NOMO-1 treated with DMSO at 0.1 percent for 48 hours (cell line): ENCODE data around the gene AHCTF1.

ENCODE experiments used
- DNase-seq: peaks from one replicate; lab custom pipeline; 2025; ENCODE audit not compliant: unreplicated experiment; lab: John Stamatoyannopoulos, UW

AHCTF1 gene

GRCh38 chr1:246931549-246932365, at the start of gene AHCTF1:
Gene AHCTF1, minus strand, starts transcription at chr1:246931948. Its CDS starts 13,578 bp downstream, at chr1:246918370.
- DNase-seq = peak; percentile 98

- no peak for DNase-seq
Observed at GRCh38 chr1:246978785-246979184, 47.0 kb upstream of the AHCTF1 start.

- no peak for DNase-seq
Observed at GRCh38 chr1:246978281-246978680, 46.5 kb upstream of the AHCTF1 start.

GRCh38 chr1:246971969-246972368, 40.2 kb upstream of the AHCTF1 start:
- no peak for DNase-seq

GRCh38 chr1:246971090-246971721, 39.5 kb upstream of the AHCTF1 start:
- no peak for DNase-seq

- DNase-seq = peak; percentile 18
Observed at GRCh38 chr1:246969621-246970020, 37.9 kb upstream of the AHCTF1 start.

GRCh38 chr1:246966502-246966901, 34.8 kb upstream of the AHCTF1 start:
- DNase-seq = no peak

- DNase-seq = peak; percentile 97
Observed at GRCh38 chr1:246959944-246960693, 28.4 kb upstream of the AHCTF1 start.

- DNase-seq = no peak
Observed at GRCh38 chr1:246954126-246954525, 22.4 kb upstream of the AHCTF1 start.

- DNase-seq = no peak
Observed at GRCh38 chr1:246951413-246951812, 19.7 kb upstream of the AHCTF1 start.

- no peak for DNase-seq
Observed at GRCh38 chr1:246949956-246950355, 18.2 kb upstream of the AHCTF1 start.

- DNase-seq = no peak
Observed at GRCh38 chr1:246947255-246947654, 15.5 kb upstream of the AHCTF1 start.

GRCh38 chr1:246946366-246946765, 14.6 kb upstream of the AHCTF1 start:
- DNase-seq = no peak

- no peak for DNase-seq
Observed at GRCh38 chr1:246934765-246935164, 3.0 kb upstream of the AHCTF1 start.

GRCh38 chr1:246933893-246934292, 2.1 kb upstream of the AHCTF1 start:
- no peak for DNase-seq

- no peak for DNase-seq
Observed at GRCh38 chr1:246932366-246932700, 585 bp upstream of the AHCTF1 start.

- DNase-seq = peak; percentile 48
Observed at GRCh38 chr1:246930830-246931548, 759 bp downstream of the AHCTF1 start.

- DNase-seq = no peak
Observed at GRCh38 chr1:246925997-246926626, 5.6 kb downstream of the AHCTF1 start.

- no peak for DNase-seq
Observed at GRCh38 chr1:246923900-246924299, 7.8 kb downstream of the AHCTF1 start.

- DNase-seq = no peak
Observed at GRCh38 chr1:246923482-246923881, 8.3 kb downstream of the AHCTF1 start.

GRCh38 chr1:246921481-246921880, 10.3 kb downstream of the AHCTF1 start:
- DNase-seq = no peak
